B cell (primary cell): ENCODE results near the gene ELANE. TPM values are rescaled to one million over a fixed set of nuclear protein-coding genes. Genes with fewer than 3 reads are reported as not detected.

Experiments
- ATAC-seq: fragments of 200-7000 bp; cut with Tn5 transposase; one replicate; pipeline ENCODE4 v1.10.0; 2021; ENCODE audit warnings: low read depth, mild to moderate bottlenecking, moderate number of reproducible peaks, moderate library complexity
- CTCF ChIA-PET: fragments of 350-600 bp; sonication (Branson Sonifier 250); formaldehyde crosslinking; loops from one replicate; lab custom pipeline; 2021; ENCODE audit warnings: antibody characterized with exemption, inconsistent platforms; lab: Charles Lee
- POLR2A ChIA-PET: fragments of 350-600 bp; sonication (Branson Sonifier 250); formaldehyde crosslinking; loops from one replicate; lab custom pipeline; 2021; ENCODE audit warnings: antibody characterized with exemption; lab: Charles Lee
- DNase-seq: peaks from one replicate; pipeline ENCODE4 v3.0.0; 2013
- H2AFZ ChIP-seq: 2 replicates; pipeline ENCODE4 v1.6.1; 2012; ENCODE audit warnings: mild to moderate bottlenecking, low read depth, low read length; ENCODE audit not compliant: insufficient read depth, poor library complexity, severe bottlenecking
- H3K27ac ChIP-seq, 2 donors: 1 replicate in 1 of 2; 2 replicates in 1 of 2; pipeline ENCODE4 v1.5.1; 2012 to 2013; ENCODE audit warnings: low read length in 2 of 2, mild to moderate bottlenecking in 2 of 2, moderate library complexity in 1 of 2
- H3K27me3 ChIP-seq, 4 experiments: fragments of 200-600 bp in 1 of 4; sonication (generic) in 1 of 4; replicated peaks in 1 of 4; 1 replicate in 2 of 4; 2 replicates in 2 of 4; pipeline versions ENCODE4 v1.6.1 to v1.7.0; 2013 to 2016; ENCODE audit warnings: low read length in 3 of 4, mild to moderate bottlenecking in 2 of 4, mixed read lengths in 1 of 4, moderate library complexity in 1 of 4; ENCODE audit not compliant: insufficient read depth in 4 of 4, control insufficient read depth in 3 of 4; ENCODE audit errors: control extremely low read depth in 1 of 4
- H3K36me3 ChIP-seq, 2 experiments: replicated peaks in 1 of 2; 1 replicate in 1 of 2; 2 replicates in 1 of 2; pipeline versions ENCODE4 v1.6.1 to v1.7.1; 2013; ENCODE audit warnings: low read length in 1 of 2; ENCODE audit not compliant: insufficient read depth in 2 of 2, control insufficient read depth in 1 of 2; ENCODE audit errors: control extremely low read depth in 1 of 2, extremely low read depth in 1 of 2
- H3K4me1 ChIP-seq, 2 donors: fragments of 200-600 bp in 1 of 2; sonication (generic) in 1 of 2; 1 replicate in 1 of 2; 2 replicates in 1 of 2; pipeline versions ENCODE4 v1.5.1 to v1.6.1; 2013 to 2017; ENCODE audit warnings: low read length in 2 of 2; ENCODE audit not compliant: control insufficient read depth in 2 of 2, insufficient read depth in 2 of 2
- H3K4me2 ChIP-seq: replicated peaks from 2 replicates; pipeline ENCODE3; 2012; ENCODE audit warnings: mild to moderate bottlenecking, low read depth, low read length; ENCODE audit not compliant: poor library complexity, severe bottlenecking
- H3K4me3 ChIP-seq, 5 experiments: fragments of 200-600 bp in 1 of 5; sonication (generic) in 1 of 5; 1 replicate in 3 of 5; 2 replicates in 2 of 5; pipeline versions ENCODE4 v1.5.1 to v1.7.0; 2011 to 2016; ENCODE audit warnings: low read length in 4 of 5, mild to moderate bottlenecking in 4 of 5, low read depth in 2 of 5, control low read depth in 1 of 5, moderate library complexity in 1 of 5; ENCODE audit not compliant: insufficient read depth in 1 of 5; ENCODE audit errors: control extremely low read depth in 1 of 5, extremely low read depth in 1 of 5
- H3K79me2 ChIP-seq: fragments of 200-600 bp; sonication (generic); one replicate; pipeline ENCODE4 v1.6.0; 2016; ENCODE audit warnings: low read length; ENCODE audit not compliant: control insufficient read depth, insufficient read depth
- H3K9ac ChIP-seq: fragments of 200-600 bp; sonication (generic); 2 replicates; pipeline ENCODE4 v1.6.1; 2017; ENCODE audit warnings: mild to moderate bottlenecking, low read length, moderate library complexity
- H3K9me3 ChIP-seq, 3 donors: one replicate each; pipeline versions ENCODE4 v1.6.1 to v1.7.1; 2013; ENCODE audit warnings: low read length in 2 of 3; ENCODE audit not compliant: control insufficient read depth in 2 of 3, insufficient read depth in 1 of 3; ENCODE audit errors: control extremely low read depth in 1 of 3
- H4K20me1 ChIP-seq: 2 replicates; pipeline ENCODE4 v1.6.0; 2012; ENCODE audit warnings: mild to moderate bottlenecking, low read length; ENCODE audit not compliant: insufficient read depth, control insufficient read depth, poor library complexity, severe bottlenecking
- H3K27ac Mint-ChIP-seq: one replicate; pipeline ENCODE4 v1.8.0; 2021; ENCODE audit warnings: mixed read lengths
- H3K27me3 Mint-ChIP-seq: one replicate; pipeline ENCODE4 v1.8.0; 2021; ENCODE audit warnings: mixed read lengths
- H3K4me1 Mint-ChIP-seq: one replicate; pipeline ENCODE4 v1.8.0; 2021; ENCODE audit warnings: mixed read lengths
- H3K4me3 Mint-ChIP-seq: one replicate; pipeline ENCODE4 v1.8.0; 2021; ENCODE audit warnings: mixed read lengths
- H3K9me3 Mint-ChIP-seq: one replicate; pipeline ENCODE4 v1.8.0; 2022; ENCODE audit warnings: mixed read lengths; ENCODE audit not compliant: insufficient read depth
- CTCF ChIP-seq: fragments of 200-600 bp; IDR thresholded peaks from one replicate; pipeline ENCODE4 v1.8.0; 2022; ENCODE audit warnings: antibody characterized with exemption, mild to moderate bottlenecking
- EZH2 ChIP-seq: IDR thresholded peaks from 2 replicates; pipeline ENCODE4 v1.6.1; 2012; ENCODE audit warnings: borderline replicate concordance, low read depth, mild to moderate bottlenecking, moderate library complexity, low read length; ENCODE audit not compliant: insufficient read depth, poor library complexity, severe bottlenecking
- WGBS: methylation state at CpG from one replicate; pipeline ENCODE4 v1.1.5; 2013; ENCODE audit warnings: missing lambda C conversion rate; ENCODE audit not compliant: insufficient coverage; 5-methylcytosine and 5-hydroxymethylcytosine counted together
- intact Hi-C: fragments of 100-400 bp; cut with micrococcal nuclease; formaldehyde crosslinking; loops from one replicate; pipeline ENCODE4 v1.10.0; 2022
- polyA plus RNA-seq: library from polyadenylated mRNA; depleted of rRNA; stranded (reverse); fragments of >200 nt; gene quantifications from 2 replicates; pipeline ENCODE4 v1.2.3, GENCODE V29; 2012
- total RNA-seq, 2 donors: library from RNA; stranded (reverse); fragments of 120-200 nt in 1 of 2; gene quantifications; 1 replicate in 1 of 2; 2 replicates in 1 of 2; pipeline versions ENCODE4 v1.2.3 to v1.2.4, GENCODE V29; 2013 to 2022

ELANE gene
- total and polyA plus RNA-seq, 2 donors (not counting 1 experiment from before 2014, with no cell fraction given) = 0.18 TPM; not detected in 1

- no peak overlapping the region for H3K4me2 ChIP-seq
- Mint-ChIP-seq H3K27ac (no peak overlapping the region), H3K4me3 (no peak overlapping the region), H3K27me3 (no peaks in the 10 kb centered on the region), H3K9me3 (no peaks in the 10 kb centered on the region), H3K4me1 (peaks cover 40% of the 10 kb centered on the region)
- H3K4me1 ChIP-seq = peaks cover 22 to 39% of the 10 kb centered on the region in 2 donors
- no peak overlapping the region for H3K27ac ChIP-seq
- no peaks in the 10 kb centered on the region for H3K27me3 ChIP-seq
- H3K36me3 ChIP-seq = peaks cover 4 to 72% of the 10 kb centered on the region in 2 experiments
- H3K9me3 ChIP-seq = no peaks in the 10 kb centered on the region
- H3K4me3 ChIP-seq = no peak overlapping the region
- CTCF ChIA-PET = no interaction called here
- intact Hi-C loops = no loop called here
- POLR2A ChIA-PET = interaction anchor here (0.6 kb wide), 1 partner anchor 9 kb away, joined by 7 read pairs; no protein-coding TSS in a partner anchor
- DNase-seq (peak; percentile 14), ATAC-seq (no peak)
- H4K20me1 ChIP-seq = peaks cover 97% of the 10 kb centered on the region
- no peak overlapping the region for H2AFZ ChIP-seq
- H3K9ac ChIP-seq = no peak overlapping the region
- peaks cover 97% of the 10 kb centered on the region for H3K79me2 ChIP-seq
- WGBS = 98% methylated on average over 25 of the region's 28 CpGs
- no peak for TF ChIP-seq CTCF
- no peak for TF ChIP-seq EZH2
These were observed 49.5 kb upstream of the ELANE start for GRCh38 chr19:802498-803098.

- H4K20me1 ChIP-seq = peaks cover 100% of the 10 kb centered on the region
- Mint-ChIP-seq H3K9me3 (no peaks in the 10 kb centered on the region), H3K4me3 (no peak overlapping the region), H3K4me1 (peaks cover 40% of the 10 kb centered on the region), H3K27ac (no peak overlapping the region), H3K27me3 (no peaks in the 10 kb centered on the region)
- no peak overlapping the region for H3K4me3 ChIP-seq
- peaks cover 22 to 38% of the 10 kb centered on the region in 2 donors for H3K4me1 ChIP-seq
- H3K27ac ChIP-seq = no peak overlapping the region
- H3K27me3 ChIP-seq = no peaks in the 10 kb centered on the region
- H3K4me2 ChIP-seq = no peak overlapping the region
- DNase-seq (peak; percentile 13), ATAC-seq (no peak)
- no peaks in the 10 kb centered on the region for H3K9me3 ChIP-seq
- H2AFZ ChIP-seq = no peak overlapping the region
- CTCF ChIA-PET = no interaction called here
- no peak for TF ChIP-seq CTCF
- TF ChIP-seq EZH2 = no peak
- POLR2A ChIA-PET = no interaction called here
- WGBS = 95% methylated on average over 10 of the region's 17 CpGs
- H3K9ac ChIP-seq = no peak overlapping the region
- intact Hi-C loops = no loop called here
- peaks cover 6 to 78% of the 10 kb centered on the region in 2 experiments for H3K36me3 ChIP-seq
- peaks cover 100% of the 10 kb centered on the region for H3K79me2 ChIP-seq
These were observed 49.0 kb upstream of the ELANE start for GRCh38 chr19:803099-803561.
